SK-N-SH treated with all-trans-retinoic acid at 6 μM for 48 hours (cell line): ENCODE measurements around the gene ELOVL5.

Experiments
- OSR1 ChIP-seq: fragments of 250-450 bp; sonication (Bioruptor Pico); IDR thresholded peaks from 2 replicates; pipeline ENCODE4 v1.8.0; 2022; ENCODE audit warnings: moderate library complexity, mild to moderate bottlenecking, inconsistent platforms
- POU6F1 ChIP-seq: fragments of 250-450 bp; sonication (Bioruptor Pico); IDR thresholded peaks from 2 replicates; pipeline ENCODE4 v1.8.0; 2021; ENCODE audit warnings: low read depth, mild to moderate bottlenecking, moderate library complexity, borderline replicate concordance
- RARB ChIP-seq: fragments of 250-450 bp; sonication (Bioruptor Pico); IDR thresholded peaks from 2 replicates; pipeline ENCODE4 v1.8.0; 2021; ENCODE audit warnings: mild to moderate bottlenecking, moderate library complexity
- ZNF8 ChIP-seq: fragments of 450-650 bp; formaldehyde crosslinking; IDR thresholded peaks from 2 replicates; pipeline ENCODE4 v1.5.0; 2020; ENCODE audit warnings: mild to moderate bottlenecking, moderate library complexity
- TF ChIP-seq, protein P1 (sequence below): fragments of 250-450 bp; sonication (Bioruptor Pico); IDR thresholded peaks from 2 replicates; pipeline ENCODE4 v1.8.0; 2020; ENCODE audit warnings: mild to moderate bottlenecking, moderate library complexity, borderline replicate concordance

GRCh38 chr6:53325785-53326184 lies 23.0 kb downstream of the ELOVL5 start:
- TF ChIP-seq OSR1 (CRISPR knock-in tag) (no peak), POU6F1 (CRISPR knock-in tag) (no peak), RARB (CRISPR knock-in tag) (no peak), ZNF8 (CRISPR knock-in tag) (no peak)
- TF ChIP-seq, protein P1, sequence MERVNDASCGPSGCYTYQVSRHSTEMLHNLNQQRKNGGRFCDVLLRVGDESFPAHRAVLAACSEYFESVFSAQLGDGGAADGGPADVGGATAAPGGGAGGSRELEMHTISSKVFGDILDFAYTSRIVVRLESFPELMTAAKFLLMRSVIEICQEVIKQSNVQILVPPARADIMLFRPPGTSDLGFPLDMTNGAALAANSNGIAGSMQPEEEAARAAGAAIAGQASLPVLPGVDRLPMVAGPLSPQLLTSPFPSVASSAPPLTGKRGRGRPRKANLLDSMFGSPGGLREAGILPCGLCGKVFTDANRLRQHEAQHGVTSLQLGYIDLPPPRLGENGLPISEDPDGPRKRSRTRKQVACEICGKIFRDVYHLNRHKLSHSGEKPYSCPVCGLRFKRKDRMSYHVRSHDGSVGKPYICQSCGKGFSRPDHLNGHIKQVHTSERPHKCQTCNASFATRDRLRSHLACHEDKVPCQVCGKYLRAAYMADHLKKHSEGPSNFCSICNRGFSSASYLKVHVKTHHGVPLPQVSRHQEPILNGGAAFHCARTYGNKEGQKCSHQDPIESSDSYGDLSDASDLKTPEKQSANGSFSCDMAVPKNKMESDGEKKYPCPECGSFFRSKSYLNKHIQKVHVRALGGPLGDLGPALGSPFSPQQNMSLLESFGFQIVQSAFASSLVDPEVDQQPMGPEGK, result no peak
